Lower lobe of right lung (tissue), 2 donors: Measurements from ENCODE around the gene ARID3A. TPM values are rescaled to one million over a fixed set of nuclear protein-coding genes. Genes with fewer than 3 reads are reported as not detected.

Experiments
- ATAC-seq, 2 donors: fragments of 200-7000 bp; cut with Tn5 transposase; one replicate each; pipeline ENCODE4 v1.9.1; 2020 to 2022; ENCODE audit warnings: mild to moderate bottlenecking in 2 of 2, moderate library complexity in 2 of 2
- DNase-seq: peaks from one replicate; pipeline ENCODE4 v3.0.0-alpha.2; 2020
- H3K27ac ChIP-seq: fragments of 200-600 bp; one replicate; pipeline ENCODE4 v1.8.0; 2022
- H3K27me3 ChIP-seq: fragments of 200-600 bp; one replicate; pipeline ENCODE4 v1.8.0; 2022; ENCODE audit warnings: low read depth
- H3K36me3 ChIP-seq: fragments of 200-600 bp; one replicate; pipeline ENCODE4 v1.8.0; 2022; ENCODE audit warnings: mild to moderate bottlenecking
- H3K4me1 ChIP-seq: fragments of 200-600 bp; one replicate; pipeline ENCODE4 v1.8.0; 2022
- H3K4me3 ChIP-seq: fragments of 200-600 bp; one replicate; pipeline ENCODE4 v1.8.0; 2022; ENCODE audit warnings: mild to moderate bottlenecking
- H3K9me3 ChIP-seq: fragments of 200-600 bp; one replicate; pipeline ENCODE4 v1.8.0; 2022
- CTCF ChIP-seq: fragments of 200-600 bp; IDR thresholded peaks from one replicate; pipeline ENCODE4 v1.8.0; 2022; ENCODE audit warnings: antibody characterized with exemption, mild to moderate bottlenecking
- intact Hi-C: fragments of 100-400 bp; cut with DNase I; formaldehyde crosslinking; loops from one replicate; pipeline ENCODE4 v1.11.0; 2022
- total RNA-seq: library from RNA; stranded (reverse); fragmentation: NEBNext Ultra II Directional; extraction: Animal tissue kit (Norgen Biotek cat#: 25700); gene quantifications from one replicate; pipeline ENCODE4 v1.2.1, GENCODE V29; 2021
- donor health status: DM: no; HTN: yes; CAD: no; lungs with severe emphysema.

The ARID3A gene
- total RNA-seq, 1 donor from 2014 or later, result 16.9 TPM

GRCh38 chr19:982567-983170, 56.8 kb downstream of the ARID3A start:
- peak; percentile 79 for DNase-seq
- intact Hi-C loops, result loop anchor here (5.0 to 10.0 kb wide), 2 partner anchors 60 to 208 kb away; no protein-coding TSS in a partner anchor
- peaks cover 37% of the 10 kb centered on the region for H3K4me1 ChIP-seq
- no peaks in the 10 kb centered on the region for H3K27me3 ChIP-seq
- peak overlapping the region; percentile 91 for H3K27ac ChIP-seq
- ATAC-seq, result peak; percentile 85 to 89
- peaks cover 12% of the 10 kb centered on the region for H3K36me3 ChIP-seq
- H3K9me3 ChIP-seq, result no peaks in the 10 kb centered on the region
- peak; percentile 96 for TF ChIP-seq CTCF
- H3K4me3 ChIP-seq, result peak overlapping the region; percentile 43

DNA sequence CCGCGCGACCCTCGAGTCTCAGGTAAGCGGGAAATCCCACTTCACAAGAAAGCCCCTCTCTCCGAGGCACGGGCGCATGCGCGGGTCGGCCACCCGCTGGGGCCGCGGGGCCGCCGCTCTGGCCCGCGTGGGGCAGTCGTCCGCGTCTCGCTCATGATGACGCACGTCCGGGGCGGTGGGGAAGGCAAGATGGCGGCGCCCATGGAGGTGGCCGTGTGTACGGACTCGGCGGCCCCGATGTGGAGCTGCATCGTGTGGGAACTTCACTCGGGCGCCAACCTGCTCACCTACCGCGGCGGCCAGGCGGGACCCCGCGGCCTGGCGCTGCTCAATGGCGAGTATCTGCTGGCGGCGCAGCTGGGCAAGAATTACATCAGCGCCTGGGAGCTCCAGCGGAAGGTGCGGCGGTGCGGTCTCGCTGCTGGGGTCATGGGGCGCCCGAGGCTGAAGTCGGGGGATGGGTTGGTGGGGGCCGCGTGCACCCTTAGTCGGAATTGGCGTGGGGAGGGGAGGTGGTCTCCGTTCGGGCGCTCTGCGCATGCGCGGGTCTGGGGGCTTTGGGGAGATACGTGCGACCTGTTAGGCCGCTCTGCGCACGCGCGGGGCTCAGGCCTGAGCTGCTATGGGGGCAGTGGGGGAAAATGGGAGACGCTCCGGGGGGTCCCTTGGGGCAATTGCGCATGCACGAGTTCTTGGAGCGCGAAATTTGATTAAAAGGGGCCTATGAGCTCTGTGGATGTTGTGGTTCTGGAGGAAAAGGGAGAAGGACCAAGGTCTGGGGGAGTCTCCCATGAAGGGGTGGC, 58.5 kb downstream of the ARID3A start, which contains the start of gene WDR18:
Gene WDR18, plus strand, starts transcription at position 181 of the 803 bp plus-strand sequence. Its CDS starts 9 bp downstream, at position 190.
- Histone ChIP-seq H3K4me1 (peaks cover 33% of the 10 kb centered on the region), H3K9me3 (no peaks in the 10 kb centered on the region), H3K4me3 (peak within 1 kb of the TSS; percentile 91), H3K27ac (peak within 1 kb of the TSS; percentile 91), H3K36me3 (peaks cover 19% of the 10 kb centered on the region), H3K27me3 (no peaks in the 10 kb centered on the region)
- intact Hi-C loops, result loop anchor here (5.0 to 10.0 kb wide), 2 partner anchors 62 to 210 kb away; no protein-coding TSS in a partner anchor
- peak; percentile 49 for TF ChIP-seq CTCF
- ATAC-seq (peak; percentile 93 to 97), DNase-seq (peak; percentile 96)

GRCh38 chr19:986083-986482, 60.2 kb downstream of the ARID3A start:
- Histone ChIP-seq H3K36me3 (peaks cover 32% of the 10 kb centered on the region), H3K9me3 (no peaks in the 10 kb centered on the region), H3K27me3 (no peaks in the 10 kb centered on the region), H3K4me1 (peaks cover 25% of the 10 kb centered on the region), H3K27ac (no peak overlapping the region), H3K4me3 (no peak overlapping the region)
- peak; percentile 43 for DNase-seq
- no peak for ATAC-seq
- no peak for TF ChIP-seq CTCF
- intact Hi-C loops, result loop anchor here (10.0 kb wide), 1 partner anchor 211 kb away; no protein-coding TSS in a partner anchor

DNA sequence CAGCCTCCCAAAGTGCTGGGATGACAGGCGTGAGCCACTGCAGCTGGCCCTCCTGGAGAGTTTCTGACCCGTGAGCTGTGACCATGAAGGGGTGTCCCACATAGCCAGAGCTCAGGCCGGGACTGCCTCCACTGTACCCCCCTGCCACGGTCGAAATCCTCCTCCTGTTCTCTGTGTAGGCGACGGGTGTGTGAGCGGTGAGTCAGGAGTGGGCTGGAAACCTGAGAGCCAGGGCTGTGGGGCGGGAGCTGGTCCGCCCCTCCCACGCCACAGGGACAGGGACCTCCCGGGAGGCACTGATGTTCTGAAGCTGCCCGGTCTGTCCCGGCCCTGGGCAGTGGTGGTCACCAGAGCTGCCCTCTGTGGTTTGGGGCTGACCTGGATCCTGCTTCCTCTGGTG, 62.2 kb downstream of the ARID3A start:
- no peaks in the 10 kb centered on the region for H3K27me3 ChIP-seq
- H3K36me3 ChIP-seq, result peaks cover 43% of the 10 kb centered on the region
- DNase-seq (no peak), ATAC-seq (no peak)
- no peak overlapping the region for H3K4me3 ChIP-seq
- H3K27ac ChIP-seq, result no peak overlapping the region
- peaks cover 17% of the 10 kb centered on the region for H3K4me1 ChIP-seq
- no peaks in the 10 kb centered on the region for H3K9me3 ChIP-seq
- intact Hi-C loops, result loop anchor here (10.0 kb wide), 1 partner anchor 213 kb away; no protein-coding TSS in a partner anchor
- no peak for TF ChIP-seq CTCF

GRCh38 chr19:988510-988909, 62.7 kb downstream of the ARID3A start:
- Histone ChIP-seq H3K36me3 (peaks cover 46% of the 10 kb centered on the region), H3K4me3 (no peak overlapping the region), H3K27me3 (no peaks in the 10 kb centered on the region), H3K9me3 (no peaks in the 10 kb centered on the region), H3K27ac (no peak overlapping the region), H3K4me1 (peaks cover 12% of the 10 kb centered on the region)
- intact Hi-C loops, result loop anchor here (10.0 kb wide), 1 partner anchor 214 kb away; no protein-coding TSS in a partner anchor
- DNase-seq, result peak; percentile 39
- no peak for TF ChIP-seq CTCF
- ATAC-seq, result no peak
